C4-2B (cell line): ENCODE results near the gene WNT7A.

Experiments
- CTCF ChIP-seq: fragments of 450-650 bp; conservative IDR thresholded peaks from 2 replicates; pipeline ENCODE4 v1.5.1; 2017; ENCODE audit warnings: mild to moderate bottlenecking
- ZFX ChIP-seq: fragments of 450-650 bp; IDR thresholded peaks from 2 replicates; pipeline ENCODE4 v1.6.1; 2017

GRCh38 chr3:13863382-13863952 is 16.4 kb downstream of the WNT7A start:
- TF ChIP-seq CTCF = no peak
- TF ChIP-seq ZFX = no peak
